Skin epidermis (tissue), 12 donors: Measurements from ENCODE around the gene FAAP100.

Experiments used
- H3K27ac ChIP-seq, 21 experiments: fragments of 200-600 bp; sonication (generic) in 11 of 21; one replicate each; pipeline ENCODE4 v1.5.0; 2020; ENCODE audit warnings: mild to moderate bottlenecking in 3 of 21, inconsistent platforms in 2 of 21, moderate library complexity in 2 of 21
- H3K4me3 ChIP-seq, 7 experiments: fragments of 200-600 bp; sonication (generic) in 2 of 7; one replicate each; pipeline ENCODE4 v1.5.0; 2020; ENCODE audit warnings: inconsistent platforms in 2 of 7, mild to moderate bottlenecking in 2 of 7, moderate library complexity in 1 of 7

FAAP100 gene

GRCh38 chr17:81517009-81517338 lies 35.2 kb downstream of the FAAP100 start:
- H3K27ac ChIP-seq = peak overlapping the region in 8 of 21 experiments; percentile 14 to 99 (median 88)

GRCh38 chr17:81516439-81516838 lies 35.7 kb downstream of the FAAP100 start:
- peak overlapping the region in 12 of 21 experiments; percentile 14 to 100 (median 99) for H3K27ac ChIP-seq
- peak overlapping the region in 4 of 7 experiments; percentile 65 to 96 (median 72) for H3K4me3 ChIP-seq

More at GRCh38 chr17:81517009-81517338, 35.2 kb downstream of the FAAP100 start:
- H3K4me3 ChIP-seq = no peak overlapping the region

DNA sequence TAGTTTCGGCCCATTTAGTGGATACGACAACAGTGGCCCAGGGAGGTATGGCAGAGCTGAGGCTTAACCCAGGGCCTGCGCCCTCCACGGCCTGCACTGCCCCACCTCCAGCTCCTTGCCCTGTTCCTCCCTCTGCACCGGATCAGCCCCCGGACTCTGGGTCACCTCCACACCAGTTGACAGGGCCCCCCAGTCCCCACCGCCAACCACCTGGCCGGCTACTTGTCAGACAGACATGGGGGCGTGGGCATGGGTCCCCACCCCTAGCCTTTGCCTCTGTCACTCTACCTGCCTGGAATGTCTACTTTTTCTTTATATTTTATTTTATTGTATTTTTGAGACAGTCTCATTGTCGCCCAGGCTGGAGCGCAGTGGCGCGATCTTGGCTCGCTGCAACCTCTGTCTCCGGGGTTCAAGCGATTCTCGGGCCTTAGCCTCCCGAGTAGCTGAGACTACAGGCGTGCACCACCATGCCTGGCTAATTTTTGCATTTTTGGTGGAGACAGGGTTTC lies 36.6 kb downstream of the FAAP100 start:
- H3K27ac ChIP-seq = peak overlapping the region; percentile 35 to 100 (median 99)
- H3K4me3 ChIP-seq = peak overlapping the region; percentile 65 to 96 (median 86)

DNA sequence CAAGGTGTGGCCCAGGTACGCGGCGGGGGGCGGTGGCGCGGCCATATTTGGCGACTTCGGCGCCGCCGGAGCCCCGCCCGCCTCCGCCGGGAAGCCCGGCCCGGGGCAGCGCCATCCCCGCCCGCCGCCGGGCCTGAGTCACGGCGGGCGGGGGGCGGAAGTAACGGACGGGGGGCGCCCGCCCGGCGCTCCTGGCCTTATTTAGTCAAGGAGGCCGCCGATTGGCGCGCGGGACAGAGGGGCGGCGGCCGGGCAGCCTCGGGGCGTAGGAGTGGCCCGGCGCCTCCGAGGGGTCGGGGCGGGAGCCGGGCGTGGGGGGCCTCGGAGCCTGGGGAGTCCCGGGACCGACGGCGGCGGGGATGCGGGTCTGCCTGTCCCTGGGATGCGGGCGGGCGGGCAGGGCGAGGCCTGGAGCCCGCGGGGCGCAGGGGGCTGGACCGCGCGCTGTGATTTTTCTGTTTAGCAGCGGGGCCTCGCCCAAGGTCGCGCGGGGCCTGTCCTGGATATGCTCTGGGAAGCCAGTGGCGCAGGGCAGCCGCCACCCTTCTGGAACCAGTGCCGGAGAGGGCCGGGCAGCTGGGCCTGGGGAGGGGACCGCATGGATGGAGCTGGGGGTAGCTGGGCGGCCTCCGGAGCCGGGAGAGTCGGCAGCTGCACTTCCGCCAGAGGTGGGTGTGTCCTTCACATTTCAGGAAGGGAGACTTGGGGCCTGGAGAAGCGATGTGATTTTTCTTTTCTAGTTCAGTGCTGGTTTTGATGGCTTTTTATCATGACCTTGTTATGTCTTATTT lies 37.2 kb downstream of the FAAP100 start:
- H3K27ac ChIP-seq = peak overlapping the region; percentile 91 to 100 (median 99)
- peak overlapping the region; percentile 65 to 96 (median 86) for H3K4me3 ChIP-seq

- H3K27ac ChIP-seq = peak overlapping the region; percentile 91 to 100 (median 99)
Measured at GRCh38 chr17:81514489-81514738, 37.7 kb downstream of the FAAP100 start.

DNA sequence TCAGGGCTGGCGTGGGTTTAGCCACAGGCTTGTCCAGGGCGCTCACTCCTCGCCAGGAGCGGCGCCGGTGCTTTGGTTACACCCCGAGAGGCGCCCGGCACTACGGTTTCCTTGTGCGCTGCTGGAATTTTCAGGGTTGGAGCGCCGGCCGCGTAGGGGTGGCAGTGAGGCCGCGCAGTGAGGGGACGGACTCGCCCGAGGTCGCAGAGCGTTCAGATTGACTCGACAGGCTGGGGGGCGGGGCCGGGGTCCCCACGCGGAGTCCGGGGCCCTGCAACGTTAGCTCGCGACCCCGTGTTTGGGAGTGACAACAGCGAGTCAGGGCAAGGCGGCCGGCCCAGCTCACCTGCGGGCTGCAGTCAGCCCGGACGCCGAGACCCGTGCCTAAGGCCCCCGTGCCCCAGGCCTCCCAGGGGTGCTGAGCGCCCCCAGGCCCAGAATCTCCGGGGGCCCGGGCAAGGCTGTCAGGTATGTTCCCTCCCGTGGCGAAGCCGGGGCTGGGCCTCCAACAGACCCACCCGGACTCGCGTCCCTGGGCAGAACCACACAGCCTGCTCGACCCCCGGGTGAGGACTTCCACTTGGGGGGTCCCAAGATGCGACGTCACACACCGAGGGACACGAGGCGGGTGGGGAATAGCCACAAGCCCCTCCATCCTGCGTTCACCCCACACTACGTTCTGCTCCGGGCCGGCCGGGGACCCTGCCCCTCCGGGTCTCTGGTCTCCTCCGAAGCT lies 38.2 kb downstream of the FAAP100 start:
- peak overlapping the region; percentile 65 to 96 (median 86) for H3K4me3 ChIP-seq
- peak overlapping the region; percentile 91 to 100 (median 99) for H3K27ac ChIP-seq

More at GRCh38 chr17:81514489-81514738, 37.7 kb downstream of the FAAP100 start:
- peak overlapping the region; percentile 65 to 96 (median 86) for H3K4me3 ChIP-seq

GRCh38 chr17:81513372-81513752 lies 38.8 kb downstream of the FAAP100 start:
- Histone ChIP-seq H3K4me3 (peak overlapping the region; percentile 65 to 96 (median 86)), H3K27ac (peak overlapping the region; percentile 91 to 100 (median 99))

DNA sequence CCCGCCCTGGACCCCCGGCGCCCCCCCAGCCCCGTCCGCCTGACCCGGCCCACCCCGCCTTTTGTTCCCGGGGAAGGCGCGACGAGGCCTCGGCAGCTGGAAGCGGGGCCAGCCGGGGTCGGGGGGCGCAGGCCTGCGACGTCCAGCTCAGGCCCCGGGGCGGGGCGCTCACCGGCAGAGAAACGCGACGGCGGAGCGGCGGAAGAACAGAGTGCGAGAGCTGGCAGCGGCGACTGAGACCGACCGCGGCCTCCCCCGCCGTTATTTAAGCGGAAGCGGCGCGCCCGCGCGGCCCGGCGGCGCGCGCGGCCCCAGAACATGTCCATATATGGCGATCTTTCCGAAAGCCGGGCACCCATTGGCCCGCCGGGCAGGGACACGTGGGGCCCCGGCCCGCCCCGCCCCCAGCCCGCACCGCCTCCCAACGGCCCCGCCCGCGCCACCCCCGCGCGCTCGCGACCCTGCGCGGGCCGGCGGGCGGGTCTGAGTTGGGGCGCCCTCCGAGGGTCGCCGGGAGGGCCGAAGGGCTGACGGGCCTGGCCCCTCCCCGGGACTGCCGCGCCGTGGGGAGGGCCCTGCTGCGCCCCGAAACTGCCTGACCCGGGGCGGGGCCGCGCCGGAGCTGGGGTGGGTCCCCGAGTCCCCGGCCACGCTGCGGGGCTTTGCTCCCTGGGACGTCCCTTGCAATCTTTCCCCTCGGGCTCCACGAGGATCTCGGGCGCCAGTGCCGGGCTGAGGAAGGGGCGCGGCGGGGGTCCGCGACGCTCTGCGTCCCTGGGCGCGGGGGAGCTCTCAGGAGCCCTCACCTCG lies 39.4 kb downstream of the FAAP100 start, which contains the start of gene ACTG1:
TSS of gene ACTG1 (minus strand) at position 238 of the 810 bp plus-strand sequence. CDS start 445 bp downstream, outside the sequence.
- H3K4me3 ChIP-seq = peak within 1 kb of the TSS; percentile 68 to 96 (median 86)
- peak within 1 kb of the TSS; percentile 91 to 100 (median 99) for H3K27ac ChIP-seq

- Histone ChIP-seq H3K4me3 (peak overlapping the region; percentile 68 to 96 (median 86)), H3K27ac (peak overlapping the region; percentile 57 to 100 (median 98))
Measured at GRCh38 chr17:81511804-81512561, 40.2 kb downstream of the FAAP100 start.

- Histone ChIP-seq H3K27ac (peak overlapping the region; percentile 27 to 100 (median 98)), H3K4me3 (peak overlapping the region; percentile 68 to 96 (median 86))
Measured at GRCh38 chr17:81511554-81511803, 40.7 kb downstream of the FAAP100 start.

- H3K4me3 ChIP-seq = peak overlapping the region; percentile 68 to 96 (median 86)
- peak overlapping the region; percentile 27 to 100 (median 98) for H3K27ac ChIP-seq
Measured at GRCh38 chr17:81510785-81511553, 41.2 kb downstream of the FAAP100 start.

DNA sequence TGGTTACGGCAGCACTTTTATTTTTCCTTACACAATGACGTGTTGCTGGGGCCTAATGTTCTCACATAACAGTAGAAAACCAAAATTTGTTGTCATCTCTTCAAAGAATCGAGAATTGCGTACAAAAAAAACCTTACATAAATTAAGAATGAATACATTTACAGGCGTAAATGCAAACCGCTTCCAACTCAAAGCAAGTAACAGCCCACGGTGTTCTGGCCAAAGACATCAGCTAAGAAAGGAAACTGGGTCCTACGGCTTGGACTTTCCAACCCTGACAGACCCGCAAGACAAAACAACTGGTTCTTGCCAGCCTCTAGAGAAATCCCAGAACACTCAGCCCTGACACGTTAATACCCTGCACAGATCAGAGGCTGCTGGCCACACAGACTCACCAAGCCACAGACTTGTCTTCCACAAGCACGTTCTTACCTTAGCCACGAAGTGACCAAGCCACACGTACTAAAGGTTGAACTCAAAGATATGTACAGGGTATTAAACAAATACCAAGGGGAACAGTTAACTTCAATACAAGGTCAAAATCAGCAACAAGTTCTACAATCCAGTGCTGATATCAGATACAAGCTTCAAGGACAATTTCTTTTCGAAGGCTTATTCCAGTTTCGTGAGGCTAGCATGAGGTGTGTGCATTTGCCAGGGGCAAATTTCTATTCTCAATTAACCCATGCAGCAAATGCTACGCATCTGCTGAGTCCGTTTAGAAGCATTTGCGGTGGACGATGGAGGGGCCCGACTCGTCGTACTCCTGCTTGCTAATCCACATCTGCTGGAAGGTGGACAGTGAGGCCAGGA lies 42.0 kb downstream of the FAAP100 start:
- peak overlapping the region in 19 of 21 experiments; percentile 21 to 100 (median 97) for H3K27ac ChIP-seq
- peak overlapping the region; percentile 68 to 96 (median 86) for H3K4me3 ChIP-seq

GRCh38 chr17:81509207-81509971 lies 42.8 kb downstream of the FAAP100 start:
- Histone ChIP-seq H3K4me3 (peak overlapping the region; percentile 68 to 96 (median 86)), H3K27ac (peak overlapping the region in 16 of 21 experiments; percentile 10 to 100 (median 94))

DNA sequence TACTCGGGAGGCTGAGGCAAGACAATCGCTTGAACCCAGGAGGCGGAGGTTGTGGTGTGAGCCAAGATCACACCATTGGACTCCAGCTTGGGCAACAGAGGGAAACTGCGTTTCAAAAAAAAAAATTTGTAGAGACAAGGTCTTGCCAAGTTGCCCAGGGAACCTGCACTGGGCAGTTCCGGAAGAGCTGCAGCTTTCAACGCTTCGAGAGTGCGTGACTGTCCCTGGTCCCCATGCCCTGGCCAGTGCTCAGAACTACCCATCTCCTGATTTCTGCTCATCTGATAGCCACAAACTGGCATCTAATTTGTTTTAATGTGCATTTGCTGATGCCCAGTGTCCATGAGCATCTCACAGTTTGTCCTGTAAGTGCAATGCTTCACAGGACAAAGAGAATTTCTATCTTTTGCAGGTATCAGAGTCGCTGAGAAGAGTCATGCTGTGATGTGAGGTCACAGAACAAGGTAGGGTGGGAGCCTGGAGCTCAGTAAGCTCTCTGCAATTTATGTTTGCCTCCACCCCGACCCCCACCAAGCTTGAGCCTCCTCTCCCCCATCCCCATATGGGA lies 43.4 kb downstream of the FAAP100 start:
- Histone ChIP-seq H3K27ac (peak overlapping the region in 9 of 21 experiments; percentile 10 to 100 (median 97)), H3K4me3 (peak overlapping the region; percentile 68 to 96 (median 86))

- H3K27ac ChIP-seq = no peak overlapping the region
Measured at GRCh38 chr17:81503619-81504018, 48.5 kb downstream of the FAAP100 start.

DNA sequence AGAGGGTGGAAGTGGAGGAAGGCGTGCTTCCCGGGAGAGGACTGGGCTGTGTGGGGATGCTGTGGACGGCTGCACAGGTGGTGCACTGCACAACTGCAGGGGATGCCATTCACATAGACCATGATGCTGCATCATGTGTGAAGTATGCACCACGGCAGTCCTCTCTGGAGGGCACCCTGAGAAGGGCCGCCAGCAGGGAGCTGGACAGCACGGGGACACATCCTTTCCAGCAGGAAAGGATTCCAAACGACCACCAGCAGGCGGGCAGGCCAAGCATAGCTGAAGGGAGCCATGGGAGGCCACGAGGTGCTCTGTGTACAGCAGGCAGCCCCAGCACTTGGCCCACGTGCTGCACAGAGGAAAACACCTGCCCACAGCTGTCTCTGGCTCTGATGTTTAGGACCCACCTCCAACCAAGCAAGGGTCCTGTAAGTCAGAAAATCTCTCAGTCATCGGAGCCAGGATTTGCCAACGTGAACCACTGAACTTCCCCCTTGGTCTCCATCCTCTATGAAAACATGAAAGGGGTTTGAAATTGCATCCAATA lies 49.6 kb downstream of the FAAP100 start:
- Histone ChIP-seq H3K27ac (no peak overlapping the region), H3K4me3 (no peak overlapping the region)

More at GRCh38 chr17:81503619-81504018, 48.5 kb downstream of the FAAP100 start:
- H3K4me3 ChIP-seq = no peak overlapping the region
